ENCODE measurements around the gene ADIPOQ. TPM values are rescaled to one million over a fixed set of nuclear protein-coding genes. Genes with fewer than 3 reads are reported as not detected.

Gene ADIPOQ
- total RNA-seq, 1 experiment from 2014 or later = not detected

DNA sequence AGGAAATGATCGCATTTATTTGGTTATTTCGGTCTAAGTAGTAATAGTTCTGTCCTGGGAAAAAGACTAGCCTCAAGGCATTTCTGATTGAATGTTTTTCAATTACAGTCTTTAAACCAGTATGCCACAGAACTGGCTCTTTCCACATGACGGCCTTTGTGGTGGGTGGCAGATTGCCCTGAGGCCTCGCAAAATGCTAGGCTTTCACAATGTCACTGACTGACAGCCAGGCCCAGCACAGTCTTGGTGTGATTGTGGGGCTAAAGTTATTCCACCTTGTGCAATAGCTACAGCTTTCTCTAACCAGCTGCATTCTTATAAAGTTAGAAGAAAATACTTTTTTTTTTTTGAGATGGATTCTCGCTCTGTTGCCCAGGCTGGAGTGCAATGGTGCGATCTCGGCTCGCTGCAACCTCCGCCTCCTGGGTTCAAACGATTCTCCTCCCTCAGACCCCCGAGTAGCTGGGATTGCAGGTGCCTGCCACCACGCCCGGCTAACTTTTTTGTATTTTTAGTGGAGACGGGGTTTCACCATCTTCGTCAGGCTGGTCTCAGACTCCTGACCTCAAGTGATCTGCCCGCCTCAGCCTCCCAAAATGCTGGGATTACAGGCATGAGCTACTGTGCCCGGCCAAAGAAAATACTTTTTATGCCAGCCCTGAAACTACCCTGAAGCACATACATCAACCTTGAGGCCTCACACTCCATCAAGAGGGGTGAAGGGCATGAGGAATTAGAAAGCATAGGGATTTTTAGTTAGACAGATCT, 2.5 kb upstream of the ADIPOQ start:
- DNase-seq (ENCODE audit: unreplicated experiment) = peak; percentile 62
- TF ChIP-seq, protein P1, sequence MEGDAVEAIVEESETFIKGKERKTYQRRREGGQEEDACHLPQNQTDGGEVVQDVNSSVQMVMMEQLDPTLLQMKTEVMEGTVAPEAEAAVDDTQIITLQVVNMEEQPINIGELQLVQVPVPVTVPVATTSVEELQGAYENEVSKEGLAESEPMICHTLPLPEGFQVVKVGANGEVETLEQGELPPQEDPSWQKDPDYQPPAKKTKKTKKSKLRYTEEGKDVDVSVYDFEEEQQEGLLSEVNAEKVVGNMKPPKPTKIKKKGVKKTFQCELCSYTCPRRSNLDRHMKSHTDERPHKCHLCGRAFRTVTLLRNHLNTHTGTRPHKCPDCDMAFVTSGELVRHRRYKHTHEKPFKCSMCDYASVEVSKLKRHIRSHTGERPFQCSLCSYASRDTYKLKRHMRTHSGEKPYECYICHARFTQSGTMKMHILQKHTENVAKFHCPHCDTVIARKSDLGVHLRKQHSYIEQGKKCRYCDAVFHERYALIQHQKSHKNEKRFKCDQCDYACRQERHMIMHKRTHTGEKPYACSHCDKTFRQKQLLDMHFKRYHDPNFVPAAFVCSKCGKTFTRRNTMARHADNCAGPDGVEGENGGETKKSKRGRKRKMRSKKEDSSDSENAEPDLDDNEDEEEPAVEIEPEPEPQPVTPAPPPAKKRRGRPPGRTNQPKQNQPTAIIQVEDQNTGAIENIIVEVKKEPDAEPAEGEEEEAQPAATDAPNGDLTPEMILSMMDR (IDR thresholded peaks at IDR 0.05; ENCODE audit: unreplicated experiment) = no peak
- Mint-ChIP-seq H3K27me3 (ENCODE audit: insufficient read depth, unreplicated experiment) (peaks cover 8% of the 10 kb centered on the region), H3K4me1 (ENCODE audit: insufficient read depth, unreplicated experiment) (no peaks in the 10 kb centered on the region), H3K27ac (ENCODE audit: low read depth, unreplicated experiment) (no peak overlapping the region), H3K36me3 (ENCODE audit: insufficient read depth, unreplicated experiment) (no peaks in the 10 kb centered on the region), H3K4me3 (ENCODE audit: unreplicated experiment) (no peak overlapping the region), H3K9me3 (ENCODE audit: unreplicated experiment) (no peaks in the 10 kb centered on the region)
- no TSS peak for BruUV-seq (replicated peaks)
- ChIA-PET CTCF (no interaction called here), POLR2A (interaction anchor here (0.6 kb wide), 1 partner anchor 115 kb away, joined by 3 read pairs; no protein-coding TSS in a partner anchor)
- intact Hi-C loops (cut with micrococcal nuclease) = no loop called here

DNA sequence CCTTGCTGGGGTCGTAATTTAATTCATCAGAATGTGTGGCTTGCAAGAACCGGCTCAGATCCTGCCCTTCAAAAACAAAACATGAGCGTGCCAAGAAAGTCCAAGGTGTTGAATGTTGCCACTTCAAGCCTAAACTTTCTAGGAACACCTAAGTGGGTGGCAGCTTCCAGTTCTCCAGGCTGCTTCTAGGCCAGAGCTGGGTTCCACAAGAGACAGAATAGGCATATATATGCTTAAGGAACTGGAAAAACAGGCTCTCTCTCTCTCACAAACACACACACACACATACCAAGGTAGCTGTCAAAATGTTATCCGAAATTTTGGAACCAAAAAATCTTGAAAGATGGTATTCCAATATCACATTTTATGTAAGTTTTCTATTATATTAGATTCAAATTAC, 890 bp upstream of the ADIPOQ start:
- Mint-ChIP-seq H3K27ac (ENCODE audit: low read depth, unreplicated experiment) (no peak overlapping the region), H3K4me3 (ENCODE audit: unreplicated experiment) (no peak overlapping the region), H3K36me3 (ENCODE audit: insufficient read depth, unreplicated experiment) (no peaks in the 10 kb centered on the region), H3K9me3 (ENCODE audit: unreplicated experiment) (no peaks in the 10 kb centered on the region), H3K27me3 (ENCODE audit: insufficient read depth, unreplicated experiment) (peaks cover 24% of the 10 kb centered on the region), H3K4me1 (ENCODE audit: insufficient read depth, unreplicated experiment) (no peaks in the 10 kb centered on the region)
- DNase-seq (ENCODE audit: unreplicated experiment) = no peak
- TF ChIP-seq, protein P1 (IDR thresholded peaks at IDR 0.05; ENCODE audit: unreplicated experiment) = no peak
- BruUV-seq (replicated peaks) = no TSS peak
- ChIA-PET CTCF (interaction anchor here (0.6 to 1.1 kb wide), 3 partner anchors 21 to 301 kb away, joined by 3 to 5 read pairs (median 3); no protein-coding TSS in a partner anchor), POLR2A (no interaction called here)
- intact Hi-C loops (cut with micrococcal nuclease) = no loop called here

DNA sequence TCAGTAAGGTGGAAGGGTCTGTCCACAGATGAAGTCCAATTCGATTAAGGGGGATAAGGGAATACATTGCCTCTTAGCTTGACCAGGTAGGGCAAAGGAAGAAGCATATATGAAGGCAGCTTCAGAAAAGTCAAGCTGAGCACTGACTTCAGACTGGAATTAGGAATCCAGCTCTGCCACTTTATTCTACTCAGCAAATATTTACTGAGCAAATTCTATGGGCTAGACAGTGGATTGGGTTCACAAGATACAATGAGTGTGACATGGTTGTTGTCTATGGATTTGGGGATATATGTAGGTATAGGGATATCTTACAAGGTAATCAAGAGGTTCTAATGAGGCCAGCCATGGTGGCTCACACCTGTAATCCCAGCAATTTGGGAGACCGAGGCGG, 526 bp downstream of the ADIPOQ start:
- Mint-ChIP-seq H3K4me3 (ENCODE audit: unreplicated experiment) (no peak overlapping the region), H3K27ac (ENCODE audit: low read depth, unreplicated experiment) (no peak overlapping the region), H3K4me1 (ENCODE audit: insufficient read depth, unreplicated experiment) (no peaks in the 10 kb centered on the region), H3K36me3 (ENCODE audit: insufficient read depth, unreplicated experiment) (no peaks in the 10 kb centered on the region), H3K9me3 (ENCODE audit: unreplicated experiment) (no peaks in the 10 kb centered on the region), H3K27me3 (ENCODE audit: insufficient read depth, unreplicated experiment) (peaks cover 31% of the 10 kb centered on the region)
- ChIA-PET CTCF (interaction anchor here (0.6 to 0.7 kb wide), 2 partner anchors 315 to 424 kb away, joined by 4 to 6 read pairs; no protein-coding TSS in a partner anchor), POLR2A (no interaction called here)
- BruUV-seq (replicated peaks) = no TSS peak
- intact Hi-C loops (cut with micrococcal nuclease) = no loop called here
- TF ChIP-seq, protein P1 (IDR thresholded peaks at IDR 0.05; ENCODE audit: unreplicated experiment) = no peak
- DNase-seq (ENCODE audit: unreplicated experiment) = no peak

DNA sequence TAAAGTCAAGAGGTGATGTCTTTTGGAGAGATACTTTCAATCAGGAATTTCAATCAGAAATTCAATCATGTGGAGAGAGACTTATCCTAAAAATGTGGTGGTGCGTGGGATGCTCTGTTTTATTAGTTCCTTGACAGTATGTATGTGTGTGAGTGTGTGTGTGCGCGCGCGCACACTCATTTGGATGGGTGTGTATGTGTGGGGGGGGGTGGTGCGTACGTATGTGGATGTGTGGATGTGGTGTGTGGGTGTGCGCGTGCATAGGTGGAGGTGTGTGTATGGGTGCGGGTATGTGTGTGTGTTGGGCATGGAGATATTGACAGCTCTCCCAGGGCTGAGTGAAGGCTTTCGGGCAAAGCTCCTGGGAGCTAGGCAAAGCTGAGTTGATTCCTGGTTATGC, 2.4 kb downstream of the ADIPOQ start:
- DNase-seq (ENCODE audit: unreplicated experiment) = no peak
- H3K27me3 Mint-ChIP-seq (ENCODE audit: insufficient read depth, unreplicated experiment) = peaks cover 31% of the 10 kb centered on the region
- TF ChIP-seq, protein P1 (IDR thresholded peaks at IDR 0.05; ENCODE audit: unreplicated experiment) = no peak
- no TSS peak for BruUV-seq (replicated peaks)
- CTCF ChIA-PET = interaction anchor here (0.5 to 1.5 kb wide), 5 partner anchors 24 to 902 kb away, joined by 3 to 4 read pairs (median 3); no protein-coding TSS in a partner anchor
- no peaks in the 10 kb centered on the region for H3K36me3 Mint-ChIP-seq (ENCODE audit: insufficient read depth, unreplicated experiment)
- POLR2A ChIA-PET = no interaction called here
- H3K4me3 Mint-ChIP-seq (ENCODE audit: unreplicated experiment) = no peak overlapping the region
- intact Hi-C loops (cut with micrococcal nuclease) = loop anchor here (5.0 kb wide), 1 partner anchor 472 kb away; no protein-coding TSS in a partner anchor
- H3K4me1 Mint-ChIP-seq (ENCODE audit: insufficient read depth, unreplicated experiment) = no peaks in the 10 kb centered on the region
- no peaks in the 10 kb centered on the region for H3K9me3 Mint-ChIP-seq (ENCODE audit: unreplicated experiment)
- no peak overlapping the region for H3K27ac Mint-ChIP-seq (ENCODE audit: low read depth, unreplicated experiment)

Data from MCF 10A (cell line).